ENCODE data around the gene LILRB1. TPM values are rescaled to one million over a fixed set of nuclear protein-coding genes. Genes with fewer than 3 reads are reported as not detected.
A peak's percentile ranks its signal among the peaks of the same experiment; 100 is the strongest.

Gene LILRB1
- total and polyA plus RNA-seq, 2 donors from 2014 or later, result 0.41 to 10.9 TPM

DNA sequence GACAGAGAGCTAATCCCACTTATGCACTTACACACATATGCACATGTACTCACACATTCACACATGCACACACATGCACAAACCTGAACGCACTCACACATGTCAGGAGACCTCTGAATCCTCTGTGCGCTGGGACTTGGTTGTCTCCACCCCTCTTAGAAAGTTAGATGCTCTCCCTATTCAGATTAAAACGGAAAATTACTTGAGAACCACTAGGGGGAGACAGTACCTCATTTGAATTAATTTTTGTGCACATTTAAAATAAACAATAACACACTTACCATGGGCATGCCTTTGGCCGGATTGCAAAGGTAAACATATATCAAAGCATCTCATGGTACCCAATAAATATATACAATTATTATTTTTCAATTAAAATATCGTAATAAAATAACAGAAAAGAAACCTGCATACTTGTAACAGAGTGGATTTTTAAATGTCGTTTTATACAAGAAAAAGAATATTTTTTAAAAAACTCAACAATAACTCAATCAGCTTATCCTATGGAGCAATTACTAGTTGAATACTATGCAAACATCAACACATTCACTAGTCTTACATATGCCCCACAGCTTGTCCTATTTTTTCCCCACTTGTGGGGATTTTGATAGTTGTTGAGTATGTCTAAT is 23.0 kb downstream of the LILRB1 start:
- Histone ChIP-seq H3K27ac (ENCODE audit: low read depth in 2 of 2, low read length in 2 of 2) (no peak overlapping the region), H3K36me3 (ENCODE audit: control insufficient read depth in 2 of 3, insufficient read depth in 3 of 3, low read length in 3 of 3) (no peaks in the 10 kb centered on the region), H3K9me3 (ENCODE audit: control insufficient read depth in 2 of 3, insufficient read depth in 1 of 3, low read length in 3 of 3) (no peaks in the 10 kb centered on the region), H3K4me3 (ENCODE audit: low read length in 3 of 3) (no peak overlapping the region), H3K4me1 (ENCODE audit: control insufficient read depth in 2 of 3, insufficient read depth in 2 of 3, low read depth in 1 of 3, low read length in 3 of 3) (no peaks in the 10 kb centered on the region), H3K27me3 (ENCODE audit: control insufficient read depth, insufficient read depth, low read length) (no peaks in the 10 kb centered on the region), H3K9ac (ENCODE audit: low read length in 3 of 3) (no peak overlapping the region)
- intact Hi-C loops (cut with DNase I), result no loop called here
- TF ChIP-seq, protein P1, sequence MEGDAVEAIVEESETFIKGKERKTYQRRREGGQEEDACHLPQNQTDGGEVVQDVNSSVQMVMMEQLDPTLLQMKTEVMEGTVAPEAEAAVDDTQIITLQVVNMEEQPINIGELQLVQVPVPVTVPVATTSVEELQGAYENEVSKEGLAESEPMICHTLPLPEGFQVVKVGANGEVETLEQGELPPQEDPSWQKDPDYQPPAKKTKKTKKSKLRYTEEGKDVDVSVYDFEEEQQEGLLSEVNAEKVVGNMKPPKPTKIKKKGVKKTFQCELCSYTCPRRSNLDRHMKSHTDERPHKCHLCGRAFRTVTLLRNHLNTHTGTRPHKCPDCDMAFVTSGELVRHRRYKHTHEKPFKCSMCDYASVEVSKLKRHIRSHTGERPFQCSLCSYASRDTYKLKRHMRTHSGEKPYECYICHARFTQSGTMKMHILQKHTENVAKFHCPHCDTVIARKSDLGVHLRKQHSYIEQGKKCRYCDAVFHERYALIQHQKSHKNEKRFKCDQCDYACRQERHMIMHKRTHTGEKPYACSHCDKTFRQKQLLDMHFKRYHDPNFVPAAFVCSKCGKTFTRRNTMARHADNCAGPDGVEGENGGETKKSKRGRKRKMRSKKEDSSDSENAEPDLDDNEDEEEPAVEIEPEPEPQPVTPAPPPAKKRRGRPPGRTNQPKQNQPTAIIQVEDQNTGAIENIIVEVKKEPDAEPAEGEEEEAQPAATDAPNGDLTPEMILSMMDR (IDR thresholded peaks at IDR 0.05; ENCODE audit: borderline replicate concordance, extremely low read depth, insufficient read depth), result peak; percentile 30
- DNase-seq (peak in 1 of 5 donors; percentile 36), FAIRE-seq (no peak)

DNA sequence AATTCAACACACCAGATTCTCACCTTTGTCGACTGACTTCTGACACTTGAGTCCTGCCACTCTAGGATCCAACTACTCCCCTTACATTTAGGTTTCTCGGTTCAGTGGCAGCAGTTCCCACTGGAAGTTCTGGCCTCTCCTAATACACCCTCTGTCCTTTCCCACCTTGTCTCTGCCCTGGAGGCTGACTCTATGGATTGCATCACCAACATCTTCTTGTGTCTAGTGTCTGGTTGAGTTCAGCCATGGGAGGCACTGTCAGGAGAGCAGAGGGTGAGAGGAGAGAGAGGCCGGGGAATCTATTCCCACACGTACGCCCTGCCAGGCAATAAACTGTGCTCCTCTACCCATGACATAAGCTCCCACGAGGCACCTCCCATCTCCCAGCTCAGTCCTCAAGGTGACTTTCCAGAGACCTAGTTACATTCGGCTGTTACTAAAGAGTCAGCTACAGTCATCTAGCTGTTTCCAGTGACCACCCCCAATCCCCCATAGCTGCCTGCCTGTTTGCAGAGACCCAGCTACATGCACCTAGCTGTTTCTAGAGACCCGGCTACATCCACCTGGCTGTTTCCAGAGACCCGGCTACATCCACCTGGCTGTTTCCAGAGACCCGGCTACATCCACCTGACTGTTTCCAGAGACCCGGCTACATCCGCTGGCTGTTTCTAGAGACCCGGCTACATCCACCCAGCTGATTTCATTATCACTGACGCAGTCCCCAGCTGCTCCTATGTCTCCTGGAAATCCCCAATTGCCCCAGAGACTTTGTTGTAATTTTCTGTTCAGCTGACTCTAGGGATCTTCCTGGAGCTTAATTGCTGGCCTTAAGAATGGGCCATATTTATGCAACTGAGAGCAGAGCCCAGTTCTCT is 24.4 kb downstream of the LILRB1 start:
- FAIRE-seq (no peak), DNase-seq (no peak)
- Histone ChIP-seq H3K4me1 (ENCODE audit: control insufficient read depth in 2 of 3, insufficient read depth in 2 of 3, low read depth in 1 of 3, low read length in 3 of 3) (no peaks in the 10 kb centered on the region), H3K9ac (ENCODE audit: low read length in 3 of 3) (no peak overlapping the region), H3K36me3 (ENCODE audit: control insufficient read depth in 2 of 3, insufficient read depth in 3 of 3, low read length in 3 of 3) (no peaks in the 10 kb centered on the region), H3K27ac (ENCODE audit: low read depth in 2 of 2, low read length in 2 of 2) (no peak overlapping the region), H3K27me3 (ENCODE audit: control insufficient read depth, insufficient read depth, low read length) (no peaks in the 10 kb centered on the region), H3K4me3 (ENCODE audit: low read length in 3 of 3) (no peak overlapping the region), H3K9me3 (ENCODE audit: control insufficient read depth in 2 of 3, insufficient read depth in 1 of 3, low read length in 3 of 3) (no peaks in the 10 kb centered on the region)
- intact Hi-C loops (cut with DNase I), result no loop called here
- TF ChIP-seq, protein P1 (IDR thresholded peaks at IDR 0.05; ENCODE audit: borderline replicate concordance, extremely low read depth, insufficient read depth), result no peak

DNA sequence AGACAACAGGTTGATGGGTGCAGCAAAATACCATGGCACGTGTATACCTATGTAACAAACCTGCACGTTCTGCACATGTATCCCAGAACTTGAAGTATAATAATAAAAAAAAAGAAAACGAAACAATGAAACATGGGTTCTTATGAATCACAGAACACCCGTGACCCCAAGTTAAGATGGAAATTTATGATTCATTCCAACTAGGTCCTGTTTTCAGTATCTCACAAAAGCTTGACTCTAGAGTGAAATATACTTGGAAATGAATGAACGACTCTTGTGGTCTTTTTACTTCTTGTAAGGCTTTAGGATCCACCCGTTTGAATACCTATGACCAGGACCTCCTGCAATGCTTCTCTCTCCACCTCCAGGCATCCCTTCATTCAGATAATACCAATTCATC is 29.0 kb downstream of the LILRB1 start:
- intact Hi-C loops (cut with DNase I), result no loop called here
- FAIRE-seq (no peak), DNase-seq (no peak)
- Histone ChIP-seq H3K27ac (ENCODE audit: low read depth in 2 of 2, low read length in 2 of 2) (no peak overlapping the region), H3K36me3 (ENCODE audit: control insufficient read depth in 2 of 3, insufficient read depth in 3 of 3, low read length in 3 of 3) (no peaks in the 10 kb centered on the region), H3K9ac (ENCODE audit: low read length in 3 of 3) (no peak overlapping the region), H3K27me3 (ENCODE audit: control insufficient read depth, insufficient read depth, low read length) (no peaks in the 10 kb centered on the region), H3K9me3 (ENCODE audit: control insufficient read depth in 2 of 3, insufficient read depth in 1 of 3, low read length in 3 of 3) (no peaks in the 10 kb centered on the region), H3K4me3 (ENCODE audit: low read length in 3 of 3) (no peak overlapping the region), H3K4me1 (ENCODE audit: control insufficient read depth in 2 of 3, insufficient read depth in 2 of 3, low read depth in 1 of 3, low read length in 3 of 3) (no peaks in the 10 kb centered on the region)
- TF ChIP-seq, protein P1 (IDR thresholded peaks at IDR 0.05; ENCODE audit: borderline replicate concordance, extremely low read depth, insufficient read depth), result no peak
